CD4-positive, alpha-beta T cell treated with Interleukin-17A for 4 hours (primary cell): ENCODE data around the gene TNFRSF6B.

Source experiments
- DNase-seq: peaks from one replicate; pipeline ENCODE4 v3.0.0-alpha.2; 2020; ENCODE audit warnings: mixed read lengths

Gene TNFRSF6B

DNA sequence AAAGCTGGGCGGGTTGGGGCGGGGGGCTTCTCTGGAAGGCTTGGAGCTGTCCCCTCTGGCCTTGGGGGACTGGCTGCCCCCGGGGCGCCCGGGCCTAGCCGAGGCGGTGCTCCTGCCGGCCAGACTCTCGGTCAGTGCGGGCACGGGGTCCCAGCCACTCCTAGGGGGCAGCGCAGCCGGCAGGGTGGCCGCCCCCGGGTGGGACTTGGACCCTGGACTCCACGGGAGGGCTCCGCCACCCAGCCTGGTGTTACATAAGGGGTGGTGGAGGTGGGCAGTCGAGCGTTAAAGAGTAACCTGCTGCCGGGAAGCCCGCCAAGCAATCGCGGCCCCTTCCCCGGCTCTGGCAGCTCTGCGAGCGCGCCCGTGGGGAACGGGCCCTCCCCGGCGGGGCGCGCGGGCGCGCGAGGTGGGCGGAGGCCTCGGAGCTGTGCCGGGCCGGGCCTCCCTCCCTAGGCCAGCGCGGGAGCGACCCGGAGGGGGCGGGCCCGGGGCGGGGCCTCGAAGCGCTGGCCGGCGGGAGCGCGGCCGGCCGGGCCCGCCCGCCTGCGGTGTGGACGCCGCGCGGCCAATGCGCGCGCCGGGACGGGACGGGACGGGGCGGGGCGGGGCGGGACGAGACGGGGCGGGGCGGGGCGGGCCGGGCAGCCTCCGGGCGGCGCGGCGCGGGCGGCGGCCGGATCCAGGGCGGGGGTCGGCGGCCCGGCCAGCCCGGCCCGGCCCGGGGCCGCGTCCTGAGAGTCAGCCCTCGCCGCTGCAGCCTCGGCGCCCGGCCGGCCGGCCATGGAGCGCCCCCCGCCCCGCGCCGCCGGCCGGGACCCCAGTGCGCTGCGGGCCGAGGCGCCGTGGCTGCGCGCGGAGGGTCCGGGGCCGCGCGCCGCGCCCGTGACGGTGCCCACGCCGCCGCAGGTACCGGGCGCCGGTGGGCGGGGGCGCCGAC is 42.9 kb downstream of the TNFRSF6B start, which contains the start of gene SLC2A4RG:
Gene SLC2A4RG (plus strand): TSS at position 647 of the 940 bp plus-strand sequence. CDS start 137 bp downstream, at position 784.
- peak; percentile 87 for DNase-seq

DNA sequence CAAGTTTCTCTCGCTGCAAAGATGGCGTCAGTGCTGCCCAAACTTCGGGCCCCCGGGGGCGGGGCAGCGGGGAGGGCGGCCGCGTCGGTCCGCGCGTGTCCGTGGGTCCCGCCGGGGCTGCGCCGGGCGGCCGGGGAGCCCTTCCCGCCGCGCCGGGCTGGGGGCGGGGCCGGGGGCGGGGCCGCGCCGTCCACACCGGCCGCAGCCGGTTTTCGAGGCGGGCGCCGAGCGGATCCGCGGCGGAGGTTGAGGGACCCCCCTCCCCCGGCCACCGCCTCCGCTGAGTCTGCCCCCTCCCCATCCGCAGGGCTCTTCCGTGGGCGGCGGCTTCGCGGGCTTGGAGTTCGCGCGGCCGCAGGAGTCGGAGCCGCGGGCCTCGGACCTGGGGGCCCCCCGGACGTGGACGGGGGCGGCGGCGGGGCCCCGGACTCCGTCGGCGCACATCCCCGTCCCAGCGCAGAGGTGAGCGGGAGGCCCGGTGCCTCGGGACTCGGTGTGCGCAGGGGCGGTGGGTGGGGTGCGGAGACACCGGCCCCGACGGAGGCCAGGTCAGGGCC is 43.7 kb downstream of the TNFRSF6B start:
- DNase-seq, result peak; percentile 72

DNA sequence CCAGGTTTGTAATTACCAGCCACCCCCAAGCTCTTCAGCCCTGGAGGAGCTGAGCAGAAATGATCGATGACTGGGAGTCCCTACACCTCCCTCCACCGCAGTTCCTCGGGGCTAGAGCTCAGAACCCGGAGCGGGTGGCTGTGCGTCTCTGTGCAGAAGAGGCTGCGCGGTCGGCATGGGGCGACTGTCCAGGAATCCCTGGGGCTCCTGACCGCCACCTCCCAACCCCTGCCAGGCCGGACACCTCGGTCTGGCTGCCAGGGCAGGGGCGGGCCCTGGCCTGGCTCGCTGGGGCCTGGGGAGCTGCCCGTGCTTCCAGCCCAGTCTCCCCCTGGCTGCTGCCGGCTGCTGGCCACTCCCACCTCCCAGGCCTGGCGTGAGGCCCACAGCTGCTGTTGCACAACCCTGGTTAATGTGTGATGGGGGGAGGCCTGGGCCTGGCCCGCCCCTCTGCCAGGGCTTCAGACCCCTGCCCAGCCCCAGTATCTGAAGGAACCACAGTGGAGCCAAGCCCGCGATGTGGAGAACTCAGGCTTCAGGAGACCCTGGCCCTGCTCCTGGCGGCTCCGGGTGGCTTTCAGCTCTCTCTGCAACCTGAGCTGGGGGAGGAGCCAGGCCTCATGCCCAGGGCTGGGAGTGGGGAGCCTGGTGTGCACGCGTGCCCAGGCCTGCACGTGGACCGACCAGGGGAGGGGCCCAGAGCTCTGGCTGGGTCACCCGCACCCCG is 44.3 kb downstream of the TNFRSF6B start:
- peak; percentile 45 for DNase-seq

DNA sequence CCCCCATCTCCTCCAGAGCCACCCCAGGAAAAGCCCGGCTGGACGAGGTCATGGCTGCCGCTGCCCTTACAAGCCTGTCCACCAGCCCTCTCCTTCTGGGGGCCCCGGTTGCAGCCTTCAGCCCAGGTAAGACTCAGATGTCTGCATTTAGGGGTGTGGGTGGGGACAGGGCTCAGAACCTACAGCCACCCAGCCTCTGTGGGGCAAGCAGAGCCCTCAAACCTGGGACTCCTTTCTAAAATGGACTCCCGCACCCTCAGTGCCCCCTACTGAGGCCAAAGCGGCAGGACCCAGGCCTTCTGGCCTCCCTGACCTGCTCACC is 44.9 kb downstream of the TNFRSF6B start:
- DNase-seq, result no peak

DNA sequence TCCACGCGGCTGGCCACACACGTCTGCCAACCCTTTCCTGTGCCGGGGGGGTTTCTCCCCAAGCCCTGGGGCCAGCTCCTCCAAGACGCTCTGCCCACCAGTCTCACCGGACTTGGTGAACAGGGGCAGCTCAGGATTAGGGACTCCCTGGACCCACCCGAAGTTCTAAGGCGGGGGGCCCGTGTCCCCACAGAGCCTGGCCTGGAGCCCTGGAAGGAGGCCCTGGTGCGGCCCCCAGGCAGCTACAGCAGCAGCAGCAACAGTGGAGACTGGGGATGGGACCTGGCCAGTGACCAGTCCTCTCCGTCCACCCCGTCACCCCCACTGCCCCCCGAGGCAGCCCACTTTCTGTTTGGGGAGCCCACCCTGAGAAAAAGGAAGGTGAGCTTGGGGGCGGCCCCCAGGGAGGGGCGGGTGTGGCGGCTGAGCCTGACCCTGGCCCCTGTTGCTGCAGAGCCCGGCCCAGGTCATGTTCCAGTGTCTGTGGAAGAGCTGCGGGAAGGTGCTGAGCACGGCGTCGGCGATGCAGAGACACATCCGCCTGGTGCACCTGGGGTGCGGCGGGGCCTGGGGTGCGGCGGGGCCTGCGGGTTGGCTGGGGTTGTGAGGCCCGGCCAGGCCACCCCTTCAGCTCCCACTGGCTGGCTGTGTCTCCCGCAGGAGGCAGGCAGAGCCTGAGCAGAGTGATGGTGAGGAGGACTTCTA is 45.4 kb downstream of the TNFRSF6B start:
- no peak for DNase-seq

DNA sequence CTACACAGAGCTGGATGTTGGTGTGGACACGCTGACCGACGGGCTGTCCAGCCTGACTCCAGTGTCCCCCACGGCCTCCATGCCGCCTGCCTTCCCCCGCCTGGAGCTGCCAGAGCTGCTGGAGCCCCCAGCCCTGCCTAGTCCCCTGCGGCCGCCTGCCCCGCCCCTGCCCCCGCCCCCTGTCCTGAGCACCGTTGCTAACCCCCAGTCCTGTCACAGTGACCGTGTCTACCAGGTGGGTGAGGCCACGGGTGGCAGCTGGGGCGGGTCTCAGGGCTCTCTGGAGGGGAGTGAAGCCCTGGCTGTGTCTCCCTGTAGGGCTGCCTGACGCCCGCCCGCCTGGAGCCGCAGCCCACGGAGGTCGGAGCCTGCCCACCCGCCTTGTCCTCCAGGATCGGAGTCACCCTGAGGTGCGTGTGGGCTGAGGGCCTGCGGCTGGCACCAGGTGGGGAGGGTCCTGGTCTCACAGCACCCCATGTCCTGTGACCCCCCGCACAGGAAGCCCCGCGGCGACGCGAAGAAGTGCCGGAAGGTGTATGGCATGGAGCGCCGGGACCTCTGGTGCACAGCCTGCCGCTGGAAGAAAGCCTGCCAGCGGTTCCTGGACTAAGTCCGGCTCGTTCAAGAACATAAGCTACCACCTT is 46.1 kb downstream of the TNFRSF6B start:
- no peak for DNase-seq

DNA sequence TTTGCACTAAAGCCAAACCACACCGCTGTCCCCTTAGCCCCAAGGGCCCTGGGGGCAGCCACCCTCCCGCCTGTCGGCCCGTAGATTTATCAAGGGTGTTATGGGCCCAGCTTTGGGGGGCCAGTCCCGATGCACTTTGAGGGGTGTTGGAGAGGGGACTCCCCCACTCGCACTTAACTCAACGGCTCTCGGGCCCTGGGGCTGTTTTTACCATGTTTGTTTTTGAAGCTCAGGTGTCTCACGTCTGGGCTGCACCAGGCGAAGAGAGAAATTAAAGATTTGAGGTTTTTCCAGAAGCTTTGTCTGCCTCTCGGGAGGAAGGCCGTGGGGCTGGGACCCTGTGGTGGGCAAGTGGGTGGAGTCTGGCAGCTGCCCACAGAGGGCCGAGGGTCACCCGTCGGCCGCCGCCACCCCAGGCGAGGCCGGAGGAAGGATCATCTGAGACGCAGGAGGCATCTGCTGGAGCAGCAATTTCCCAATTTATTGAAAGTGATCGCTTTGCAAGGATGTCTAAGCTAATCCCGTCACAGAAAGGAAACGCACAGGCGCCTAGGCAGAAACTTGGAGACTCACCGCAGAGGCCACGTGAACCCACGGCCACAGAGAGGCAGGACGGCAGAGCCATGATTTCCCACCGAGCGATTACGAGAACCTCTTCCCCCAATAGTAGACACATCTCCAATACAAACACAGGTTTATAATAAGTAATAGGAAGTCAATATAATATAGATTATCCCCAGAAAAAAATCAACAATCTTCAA is 46.9 kb downstream of the TNFRSF6B start:
- DNase-seq, result no peak

DNA sequence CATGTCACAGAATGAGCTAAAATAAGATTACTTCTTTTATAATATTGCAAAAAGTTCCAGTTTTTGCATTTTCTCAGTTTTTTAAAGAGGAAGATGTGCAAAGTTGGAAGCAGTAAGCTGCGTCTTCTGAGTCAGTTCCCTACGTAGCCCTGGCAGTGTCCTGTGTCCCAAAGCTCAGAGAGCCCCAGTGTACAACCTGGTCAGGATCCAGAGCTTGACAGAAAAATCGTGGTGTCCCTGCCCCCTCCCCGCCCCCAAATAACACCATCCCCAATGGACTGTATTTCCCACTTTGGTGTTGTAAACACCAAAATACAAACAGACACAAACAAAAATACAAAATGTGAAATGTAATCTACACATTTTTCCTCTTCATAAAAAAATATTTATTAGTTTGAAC is 47.7 kb downstream of the TNFRSF6B start:
- no peak for DNase-seq

DNA sequence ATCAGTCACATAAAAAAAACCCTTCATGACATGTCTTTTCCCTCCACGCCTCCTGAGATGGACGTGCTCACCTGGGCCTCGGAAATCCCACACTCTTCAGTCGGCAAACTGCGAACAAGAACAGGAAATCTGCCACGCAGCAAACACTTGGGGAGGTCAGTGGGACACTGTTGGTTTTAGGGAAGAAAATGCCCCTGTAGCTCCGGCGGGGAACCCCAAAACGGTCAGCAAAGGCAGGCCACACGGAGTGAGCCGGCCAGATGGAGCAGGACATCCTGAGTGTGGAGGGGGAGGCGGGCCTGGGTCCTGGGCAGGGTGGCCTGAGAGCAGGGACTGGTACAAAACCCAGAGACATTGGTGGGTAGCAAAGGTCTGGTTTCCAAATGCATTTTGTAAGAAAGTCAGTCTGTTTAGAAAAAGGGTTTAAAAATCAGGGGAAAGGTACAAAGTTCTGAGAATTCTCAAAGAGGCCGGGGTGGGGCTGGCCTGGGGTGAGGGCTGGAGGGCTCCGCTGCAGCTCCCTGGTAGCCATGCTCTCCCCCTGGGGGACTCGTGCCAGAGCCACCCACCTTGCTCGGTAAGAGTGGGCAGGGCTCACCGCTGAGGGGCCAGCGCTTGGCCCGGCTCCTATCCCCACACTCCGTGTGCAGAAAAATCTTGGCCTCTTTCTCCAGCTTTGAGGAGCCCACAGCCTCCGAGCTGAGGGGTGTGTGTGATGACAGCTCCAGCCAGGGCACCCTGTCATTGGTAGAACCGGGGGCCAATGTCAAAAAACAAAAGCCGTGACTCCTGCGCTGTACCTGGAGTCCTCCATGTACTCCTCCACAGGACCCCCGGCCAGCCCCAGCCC is 48.3 kb downstream of the TNFRSF6B start:
- DNase-seq, result no peak

DNA sequence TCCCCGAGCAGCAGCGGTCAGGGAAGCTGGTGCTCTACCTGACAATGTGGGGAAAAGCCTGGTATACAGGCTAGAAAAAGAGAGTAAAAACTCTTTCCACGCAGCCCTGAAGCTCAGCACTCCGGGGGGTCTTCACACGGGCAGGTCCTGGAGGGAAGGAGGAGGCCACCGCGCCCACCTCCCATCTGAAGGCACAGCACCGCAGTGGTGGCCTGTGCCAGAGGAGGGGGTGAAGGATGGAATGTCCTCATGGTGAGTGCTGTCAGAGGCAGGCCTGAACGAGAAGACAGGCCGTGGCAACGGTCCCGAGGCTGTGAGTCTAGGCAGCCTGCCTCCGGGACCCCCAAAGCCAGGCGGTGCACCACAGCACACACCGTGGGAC is 49.0 kb downstream of the TNFRSF6B start:
- DNase-seq, result no peak

DNA sequence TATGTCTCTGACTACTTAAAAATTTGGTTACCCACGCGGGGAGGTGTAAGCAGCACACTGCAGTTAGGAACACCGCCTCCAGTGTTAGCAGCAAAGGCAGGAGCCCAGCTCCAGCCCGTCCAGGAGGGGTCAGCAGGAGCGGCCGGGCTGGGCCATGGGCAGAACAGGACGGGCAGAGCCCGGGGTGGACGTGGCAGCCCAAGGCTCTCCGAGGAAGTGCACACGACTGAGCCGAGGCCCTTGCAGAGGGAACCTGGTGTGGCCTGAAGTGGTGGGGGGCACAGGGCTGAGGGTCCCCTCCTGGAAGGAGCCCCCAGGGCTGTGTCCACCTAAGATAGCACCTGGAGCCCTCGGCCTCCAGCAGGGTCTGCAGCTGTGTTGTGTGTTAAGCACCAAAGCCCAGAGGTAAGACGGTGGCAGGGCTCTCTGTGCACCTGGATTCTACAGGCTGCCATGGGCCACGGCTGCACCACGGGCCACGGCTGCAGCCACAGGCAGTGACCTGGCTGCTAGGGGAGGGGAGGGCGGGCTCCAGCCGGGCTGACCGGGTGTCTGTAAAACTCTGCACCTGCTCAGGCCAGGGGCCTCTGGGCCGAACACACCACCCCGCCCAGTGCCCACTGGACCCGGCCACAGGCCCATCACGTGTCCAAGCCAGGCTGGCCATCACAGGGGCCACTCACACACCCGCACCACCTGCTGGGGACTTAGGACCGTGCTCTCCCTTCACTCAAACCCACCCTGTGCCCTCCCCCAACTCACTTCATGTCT is 49.7 kb downstream of the TNFRSF6B start:
- DNase-seq, result no peak

DNA sequence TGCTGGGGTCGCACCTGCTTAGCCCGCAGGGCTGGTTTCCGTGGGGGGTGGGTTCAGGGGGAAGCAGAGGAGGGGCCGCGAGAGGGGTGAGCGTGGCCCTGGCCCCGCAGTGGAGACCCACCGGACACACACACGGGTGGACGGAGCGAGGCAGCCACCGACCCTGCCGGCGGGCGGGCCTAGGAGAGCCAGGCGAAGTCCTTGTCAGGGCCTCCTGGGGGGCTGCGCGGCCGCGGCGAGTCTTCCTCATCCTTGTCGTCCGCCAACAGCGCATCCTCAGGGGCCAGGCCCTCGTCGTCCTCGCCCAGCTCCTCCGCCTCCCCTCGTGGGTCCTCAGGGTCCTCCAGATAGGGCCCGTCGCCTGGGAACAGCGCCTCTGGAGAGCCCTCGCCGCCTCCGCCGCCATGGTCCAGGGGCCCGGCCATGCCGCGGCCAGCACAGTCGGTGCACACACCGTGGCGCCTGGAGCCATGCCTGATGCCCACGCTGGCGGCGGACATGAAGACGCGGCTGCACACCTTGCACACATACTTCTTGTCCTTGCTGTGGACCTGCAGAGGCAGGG is 50.4 kb downstream of the TNFRSF6B start:
- no peak for DNase-seq

DNA sequence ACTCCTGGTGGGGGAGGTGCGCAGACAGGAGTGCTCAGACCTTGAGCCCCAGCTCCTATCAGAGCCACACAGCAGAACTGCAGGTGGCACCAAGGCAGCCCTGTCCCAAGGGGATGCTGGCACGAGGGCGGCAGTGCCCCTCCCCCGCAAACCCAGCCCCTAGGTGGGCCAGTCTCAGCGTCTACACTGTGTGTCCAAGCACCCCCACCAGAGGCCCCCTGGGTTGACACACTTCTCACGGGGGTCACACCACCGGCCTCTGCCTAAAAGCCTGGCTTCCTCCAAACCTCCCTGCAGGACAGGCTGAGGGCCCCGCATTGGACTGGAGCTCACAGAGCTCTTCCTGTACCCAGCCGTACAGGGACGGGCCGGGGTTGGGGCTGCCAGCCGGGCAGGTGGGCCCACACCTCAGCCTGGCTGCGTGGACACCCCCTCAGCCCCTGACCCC is 51.2 kb downstream of the TNFRSF6B start:
- no peak for DNase-seq
